Stimulated activated naive CD8-positive, alpha-beta T cell treated with anti-CD3 and anti-CD28 coated beads, Interleukin-15, Interleukin-2, amounts not matched to agents 100 U/mL and 50 U/mL, for 24 hours (primary cell): Measurements from ENCODE around the gene WWP2.
"Not testable (repeated sequence)": the region's sequence is repeated elsewhere in the genome, so short reads cannot be mapped to it uniquely, and the experiment has no call there.

ENCODE experiments used
- ATAC-seq: fragments of 150-1000 bp; cut with Tn5 transposase; one replicate; pipeline ENCODE4 v1.10.0; 2021
- DNase-seq: peaks from one replicate; pipeline ENCODE4 v3.0.0; 2021

WWP2 gene

DNA sequence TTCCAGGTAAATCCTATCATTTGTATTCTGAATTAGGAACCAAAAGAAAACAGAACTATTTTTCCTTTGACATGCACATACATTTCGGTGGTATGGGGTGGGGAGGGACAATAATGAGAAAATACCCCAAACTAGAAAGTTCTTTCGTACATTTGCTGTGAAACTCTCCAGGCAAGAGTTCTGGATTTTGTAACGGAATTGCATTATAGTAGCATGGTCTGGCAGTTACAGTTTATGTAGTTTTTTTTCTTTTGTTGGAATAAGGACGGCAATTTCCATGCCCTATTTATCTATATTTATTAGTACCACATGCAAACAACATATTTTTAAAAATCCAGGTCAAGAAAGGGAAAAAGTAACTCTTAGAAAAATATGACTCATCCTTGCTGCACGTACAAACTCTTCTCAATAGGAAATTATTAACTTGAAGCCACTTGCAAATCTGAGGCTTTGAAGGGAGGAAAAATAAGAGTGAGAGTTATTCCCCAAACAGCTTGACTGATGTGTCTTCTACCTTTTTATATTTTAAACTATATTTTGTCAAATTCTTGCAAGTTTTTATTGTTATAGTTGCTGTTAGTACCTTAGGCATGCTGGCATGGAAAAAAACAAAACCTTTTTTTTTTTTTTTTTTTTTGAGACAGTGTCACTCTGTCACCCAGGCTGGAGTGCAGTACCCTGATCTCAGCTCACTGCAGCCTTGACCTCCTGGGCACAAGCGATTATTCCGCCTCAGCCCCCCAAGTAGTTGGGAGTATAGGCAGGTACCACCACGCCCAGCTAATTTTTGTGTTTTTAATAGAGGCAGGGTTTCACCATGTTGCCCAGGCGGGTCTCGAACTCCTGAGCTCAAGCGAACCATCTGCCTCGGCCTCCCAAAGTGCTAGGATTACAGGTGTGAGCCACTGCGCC lies 69.3 kb downstream of the WWP2 start:
- ATAC-seq: no peak
- no peak for DNase-seq

DNA sequence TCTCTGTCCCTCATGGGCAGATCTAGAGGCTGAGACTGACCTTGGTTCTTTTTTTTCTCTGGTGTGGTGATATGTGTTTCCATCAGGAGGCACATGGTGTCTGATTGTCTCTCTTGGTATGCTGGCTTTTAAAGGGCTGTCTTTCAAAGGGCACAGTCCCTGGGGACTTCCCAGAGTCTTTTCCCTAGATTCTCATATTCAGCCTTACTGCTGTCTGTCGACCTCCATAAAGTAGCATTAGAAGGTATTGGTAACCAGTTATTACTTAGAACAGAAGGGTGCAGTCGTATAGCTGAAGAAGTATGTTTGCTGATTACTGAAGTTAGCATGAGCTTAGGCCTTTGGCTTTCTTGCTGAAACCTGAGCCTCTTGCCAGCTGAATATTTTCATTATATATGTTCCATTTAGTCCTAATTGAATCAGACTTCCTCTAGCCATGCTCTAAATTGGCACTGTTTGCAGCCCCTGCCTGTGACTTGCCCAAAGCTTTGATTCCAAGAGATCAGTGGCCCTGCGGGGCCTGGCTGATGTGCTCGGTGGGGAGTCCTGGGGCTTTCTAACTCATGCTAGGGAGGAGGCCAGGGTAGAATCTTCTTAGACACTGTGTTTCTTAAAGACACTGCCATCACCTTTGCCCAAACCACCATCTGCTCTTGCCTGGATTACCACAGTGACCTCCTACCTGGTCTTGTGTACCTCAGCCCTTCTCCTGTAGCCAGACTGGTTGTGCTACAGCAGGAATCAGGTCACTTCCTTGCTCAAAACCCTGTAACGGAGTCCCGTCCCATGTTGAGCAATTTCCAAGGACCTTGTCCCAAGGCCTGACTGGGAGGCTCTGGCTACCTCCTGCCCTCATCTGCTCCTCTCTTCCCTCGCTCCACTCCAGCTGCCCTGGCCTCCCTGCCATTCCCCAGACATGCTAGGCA lies 71.5 kb downstream of the WWP2 start:
- DNase-seq: no peak
- no peak for ATAC-seq

DNA sequence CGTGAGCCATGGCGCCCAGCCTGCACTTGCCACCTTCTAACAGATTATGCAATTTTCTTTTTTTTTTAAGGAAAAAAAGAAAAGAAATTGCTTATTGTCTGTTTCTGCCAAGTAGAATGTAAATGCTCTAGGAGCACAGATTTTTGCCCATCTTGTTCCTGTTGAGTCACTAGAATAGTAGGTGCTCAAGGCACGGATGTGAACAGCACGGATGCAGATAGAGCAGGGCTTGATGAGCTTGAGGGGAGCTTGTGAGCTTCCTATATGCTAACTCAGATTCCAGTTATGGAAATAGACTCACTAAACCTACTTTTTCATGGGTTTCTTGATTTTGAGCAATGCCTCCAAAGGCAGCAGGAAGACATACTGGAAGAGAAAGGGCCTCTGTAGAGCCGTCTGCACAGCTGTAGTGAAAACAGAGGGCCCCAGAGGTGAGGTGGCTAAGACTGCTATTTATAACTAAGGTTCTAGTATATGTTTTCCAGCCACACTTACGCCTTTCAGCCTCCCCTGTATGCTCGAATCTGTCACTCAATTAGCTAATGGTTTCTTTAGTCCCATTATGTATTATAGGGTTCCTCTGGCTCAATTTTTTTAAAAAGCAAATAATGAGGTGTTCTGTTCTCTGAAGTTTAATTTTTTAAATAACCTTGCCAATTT lies 72.8 kb downstream of the WWP2 start:
- no peak for DNase-seq
- ATAC-seq: no peak

DNA sequence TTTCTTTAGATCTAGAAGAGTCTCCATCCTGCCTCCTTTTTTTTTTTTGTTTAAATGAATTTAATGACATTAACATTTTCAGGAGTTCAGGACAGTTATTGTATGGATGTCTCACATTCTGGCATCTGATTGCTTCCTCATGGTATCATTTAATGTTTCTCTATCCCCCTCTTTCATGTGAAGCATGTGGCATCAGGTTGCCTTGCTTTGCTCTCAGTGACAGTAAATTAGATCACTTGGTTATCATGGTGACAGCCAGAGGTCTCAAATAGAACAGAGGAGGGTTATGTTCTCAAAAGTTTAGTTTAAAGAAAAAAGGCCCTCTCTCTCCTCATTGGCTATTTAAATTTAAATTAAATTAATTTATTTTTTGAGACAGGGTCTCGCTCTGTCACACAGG lies 74.1 kb downstream of the WWP2 start:
- ATAC-seq (no peak), DNase-seq (no peak)

- ATAC-seq: no peak
Observed at GRCh38 chr16:69837380-69837779, 75.2 kb downstream of the WWP2 start.

GRCh38 chr16:69838489-69838888 lies 76.4 kb downstream of the WWP2 start:
- DNase-seq (no peak), ATAC-seq (no peak)

More at GRCh38 chr16:69837380-69837779, 75.2 kb downstream of the WWP2 start:
- no peak for DNase-seq

DNA sequence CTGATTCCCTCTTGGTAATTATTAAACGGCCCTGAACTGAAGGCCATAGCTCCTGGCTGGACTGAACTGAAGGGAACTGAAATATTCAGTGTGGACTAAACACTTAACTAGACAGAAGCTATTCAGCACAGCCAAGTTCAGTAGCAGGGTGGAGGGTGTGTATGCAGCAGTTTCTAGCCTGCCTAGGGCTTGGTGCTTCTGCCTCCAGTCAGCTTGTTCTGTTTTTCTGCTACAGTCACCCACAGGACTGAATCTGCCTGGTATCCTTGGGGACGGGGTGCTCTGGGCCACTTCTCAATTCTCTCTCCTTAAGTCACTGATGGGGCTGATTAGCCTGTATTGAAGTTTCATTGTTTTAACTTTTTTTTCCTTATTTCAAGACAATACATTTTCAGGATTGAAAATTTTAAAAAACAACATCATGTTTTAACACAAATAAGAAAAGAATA lies 77.1 kb downstream of the WWP2 start:
- no peak for DNase-seq
- no peak for ATAC-seq

- DNase-seq: no peak
- ATAC-seq: no peak
Observed at GRCh38 chr16:69839798-69840409, 77.8 kb downstream of the WWP2 start.

DNA sequence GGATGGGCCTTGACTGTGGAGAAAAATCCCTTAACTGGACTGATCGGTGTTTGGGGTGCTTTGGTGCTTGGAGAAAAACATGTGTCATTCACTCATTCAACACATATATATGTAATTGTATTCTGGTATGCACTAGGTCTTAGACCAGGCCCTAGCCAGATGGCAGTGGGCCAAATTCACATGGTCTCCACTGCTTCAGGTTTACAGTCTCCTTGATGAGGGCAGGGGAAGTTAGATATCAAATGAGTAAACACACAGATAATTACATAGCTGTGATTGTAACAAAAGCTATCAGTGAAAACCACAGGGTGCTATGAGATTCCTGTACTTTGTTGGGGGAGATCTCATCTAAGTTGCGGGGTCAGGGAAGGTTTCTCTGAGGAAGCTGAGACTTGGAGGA lies 78.8 kb downstream of the WWP2 start:
- no peak for DNase-seq
- no peak for ATAC-seq

DNA sequence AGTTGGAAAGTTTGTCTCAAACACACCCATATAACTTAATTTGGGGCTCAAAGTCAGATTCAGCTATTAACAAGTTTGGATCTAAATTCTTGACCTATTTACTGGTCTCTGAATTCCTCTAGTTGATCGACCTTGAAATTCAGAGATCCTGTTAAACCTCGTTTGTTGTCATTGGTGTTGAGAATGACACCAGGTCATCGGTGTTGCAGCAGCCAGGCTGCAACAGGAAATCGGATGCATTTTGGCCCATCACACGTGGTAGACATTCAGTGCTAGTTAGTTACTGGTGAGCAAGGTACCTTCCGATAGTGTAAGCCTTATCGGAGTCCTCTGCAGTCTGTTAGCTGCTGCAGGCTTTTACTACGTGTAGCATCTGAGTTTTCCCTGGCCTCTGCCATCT lies 82.3 kb downstream of the WWP2 start:
- DNase-seq (no peak), ATAC-seq (no peak)

- DNase-seq (no peak), ATAC-seq (no peak)
Observed at GRCh38 chr16:69845181-69845580, 83.0 kb downstream of the WWP2 start.

DNA sequence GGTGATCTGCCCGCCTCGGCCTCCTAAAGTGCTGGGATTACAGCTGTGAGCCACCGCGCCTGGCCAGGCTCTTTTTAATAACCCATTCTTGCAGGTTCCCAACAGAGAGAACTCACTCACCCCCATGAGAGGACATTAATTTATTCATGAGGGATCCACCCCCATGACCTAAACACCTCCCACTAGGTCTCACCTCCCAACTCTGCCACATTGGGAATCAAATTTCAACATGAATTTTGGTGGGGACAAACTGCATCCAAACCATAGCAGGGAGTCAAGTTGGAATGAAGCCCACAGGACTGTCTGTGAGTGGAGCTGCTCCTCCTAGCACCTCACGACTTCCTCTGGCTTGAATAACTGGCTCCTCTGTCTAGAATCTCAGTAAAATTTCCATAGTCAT lies 85.5 kb downstream of the WWP2 start:
- no peak for DNase-seq
- no peak for ATAC-seq

DNA sequence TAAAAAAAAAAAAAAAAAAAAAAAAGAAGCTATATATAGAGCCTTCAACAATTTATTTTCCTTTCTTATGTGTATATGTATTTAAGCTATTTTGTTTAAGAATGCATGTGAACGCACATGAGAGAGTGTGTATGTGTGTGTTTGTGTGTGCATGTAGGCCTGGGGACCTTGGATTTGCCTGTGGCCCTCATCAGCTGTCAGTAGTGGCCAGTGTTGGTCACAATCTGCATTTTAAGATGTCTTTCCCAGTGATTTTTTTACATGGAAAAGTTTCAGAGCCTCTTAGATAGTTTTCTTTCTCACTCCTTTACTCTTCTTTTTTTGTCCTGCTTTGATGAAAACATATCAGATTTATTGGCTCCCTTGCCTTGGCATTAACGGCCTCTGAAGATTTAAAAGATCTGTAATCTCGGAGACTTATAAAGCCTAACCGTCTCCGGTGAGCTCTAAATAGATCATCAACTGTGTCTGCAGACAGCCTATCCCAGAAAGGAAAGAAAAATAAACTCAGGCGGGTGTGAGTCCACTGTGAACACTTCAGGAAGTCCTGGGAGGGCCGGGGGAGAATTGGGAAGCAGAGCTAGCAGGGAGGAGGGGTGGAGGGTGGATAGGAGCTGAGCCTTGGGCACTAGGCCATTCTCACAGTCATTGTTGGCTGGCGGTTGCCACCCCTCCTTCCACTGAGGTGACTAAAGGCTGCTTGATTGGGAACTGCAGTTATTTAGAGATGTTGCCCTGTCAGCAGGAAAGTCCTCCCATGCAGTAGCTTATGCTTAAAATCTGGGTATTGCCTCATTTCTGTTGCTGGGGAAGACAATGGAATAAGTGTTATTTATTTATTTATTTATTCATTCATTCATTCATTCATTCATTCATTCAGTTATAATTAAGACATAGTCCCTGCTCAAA lies 86.8 kb downstream of the WWP2 start:
- DNase-seq (no peak), ATAC-seq (no peak)

- DNase-seq: no peak
- no peak for ATAC-seq
Observed at GRCh38 chr16:69851491-69852240, 89.5 kb downstream of the WWP2 start.

DNA sequence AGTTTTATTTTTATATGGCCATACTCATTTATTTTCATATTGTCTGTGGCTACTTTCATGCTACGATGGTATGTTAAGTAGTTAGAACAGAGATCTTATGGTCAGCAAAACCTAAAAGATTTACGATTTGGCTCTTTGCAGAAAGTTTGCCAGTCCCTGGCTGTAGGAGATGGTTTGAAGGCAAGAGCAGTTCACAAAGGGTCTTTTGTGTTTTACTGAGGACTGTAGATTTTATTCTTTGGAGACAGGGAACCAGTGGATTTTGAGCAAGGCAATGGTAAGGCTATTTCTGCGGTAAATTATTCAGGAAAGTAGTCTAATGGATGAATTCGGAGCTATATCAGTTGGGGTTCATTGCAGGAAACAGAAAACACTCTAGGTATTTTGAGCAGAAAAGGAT lies 90.7 kb downstream of the WWP2 start:
- ATAC-seq (no peak), DNase-seq (no peak)

DNA sequence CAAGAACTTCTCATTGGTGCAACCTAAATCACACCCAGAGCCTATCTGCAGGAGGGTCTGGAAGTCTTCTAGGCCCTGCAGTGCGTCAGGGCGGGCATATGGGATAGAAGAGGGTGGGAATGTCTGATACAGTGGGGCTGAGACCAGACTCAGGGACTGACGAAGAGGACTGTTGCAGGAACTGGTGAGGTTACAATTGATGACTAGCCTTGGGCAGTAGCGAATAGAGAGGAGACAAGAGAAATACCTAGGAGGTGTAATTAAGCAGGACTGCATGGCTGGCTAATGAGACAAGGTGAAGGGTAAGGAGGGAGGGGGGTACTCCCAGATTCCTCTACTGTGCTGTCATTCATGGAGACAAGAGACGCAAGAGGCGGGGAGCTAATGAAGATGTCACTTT lies 91.3 kb downstream of the WWP2 start:
- no peak for DNase-seq
- no peak for ATAC-seq

DNA sequence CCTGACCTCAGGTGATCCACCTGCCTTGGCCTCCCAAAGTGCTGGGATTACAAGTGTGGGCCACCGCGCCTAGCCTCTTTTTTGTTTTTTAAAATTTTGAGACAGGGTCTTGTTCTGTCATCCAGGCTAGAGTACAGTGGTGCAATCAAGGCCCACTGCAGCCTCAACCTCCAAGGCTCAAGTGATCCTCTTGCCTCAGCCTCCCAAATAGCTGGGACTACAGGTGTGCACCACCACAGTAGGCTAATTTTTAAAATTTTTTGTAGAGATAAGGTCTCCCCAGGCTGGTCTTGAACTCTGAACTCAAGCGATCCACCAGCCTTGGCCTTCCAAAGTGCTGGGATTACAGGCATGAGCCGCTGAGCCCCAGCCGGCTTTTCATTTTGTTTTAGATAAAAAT lies 92.6 kb downstream of the WWP2 start:
- not testable (repeated sequence) for ATAC-seq, DNase-seq

- no peak for DNase-seq
- ATAC-seq: no peak
Observed at GRCh38 chr16:69855592-69855991, 93.5 kb downstream of the WWP2 start.

- DNase-seq (no peak), ATAC-seq (no peak)
Observed at GRCh38 chr16:69858191-69859104, 96.3 kb downstream of the WWP2 start.
